Esophagus squamous epithelium (tissue), 5 donors: ENCODE results near the gene GPR52. TPM values are rescaled to one million over a fixed set of nuclear protein-coding genes. Genes with fewer than 3 reads are reported as not detected.
"Not testable (repeated sequence)": the region's sequence is repeated elsewhere in the genome, so short reads cannot be mapped to it uniquely, and the experiment has no call there.

Experiments
- DNase-seq: peaks from one replicate; lab custom pipeline; 2025; lab: John Stamatoyannopoulos, UW
- H3K27ac ChIP-seq, 4 donors: fragments of 200-600 bp; sonication (generic); one replicate each; pipeline ENCODE4 v1.5.1; 2016 to 2019; ENCODE audit warnings: mild to moderate bottlenecking in 1 of 4
- H3K27me3 ChIP-seq, 4 donors: fragments of 200-600 bp; sonication (generic); 1 replicate in 3 of 4; 2 replicates in 1 of 4; pipeline versions ENCODE4 v1.5.1 to v1.6.0; 2017 to 2021; ENCODE audit warnings: antibody characterized with exemption in 1 of 4
- H3K36me3 ChIP-seq, 3 donors: fragments of 200-600 bp; sonication (generic); one replicate each; pipeline ENCODE4 v1.5.1; 2016 to 2019
- H3K4me1 ChIP-seq, 3 donors: fragments of 200-600 bp; sonication (generic); one replicate each; pipeline ENCODE4 v1.5.1; 2017 to 2019
- H3K4me3 ChIP-seq, 4 donors: fragments of 200-600 bp; sonication (generic); 1 replicate in 3 of 4; 2 replicates in 1 of 4; pipeline ENCODE4 v1.5.1; 2016 to 2019; ENCODE audit warnings: mild to moderate bottlenecking in 2 of 4, moderate library complexity in 1 of 4
- H3K9me3 ChIP-seq, 3 donors: fragments of 200-600 bp; sonication (generic); one replicate each; pipeline ENCODE4 v1.5.1; 2016 to 2019
- POLR2A ChIP-seq, 4 donors: fragments of 450-650 bp; IDR thresholded peaks; one replicate each; pipeline ENCODE4 v1.6.1; 2017; ENCODE audit warnings: antibody characterized with exemption in 4 of 4, mild to moderate bottlenecking in 4 of 4, moderate library complexity in 3 of 4
- WGBS, 2 donors: methylation state at CpG; one replicate each; pipeline ENCODE4 v1.1.5; 2018; 5-methylcytosine and 5-hydroxymethylcytosine counted together
- intact Hi-C: fragments of 100-400 bp; cut with DNase I; formaldehyde crosslinking; loops from one replicate; pipeline ENCODE4 v1.15.0; 2022
- total RNA-seq, 4 donors: library from RNA; depleted of rRNA; stranded (reverse); fragments of >200 nt; gene quantifications; one replicate each; pipeline ENCODE4 v1.1.0, GENCODE V29; 2016
- TF ChIP-seq, protein P1 (sequence below), 6 experiments: fragments of 450-650 bp in 4 of 6; fragments of 200-600 bp in 2 of 6; sonication (generic) in 2 of 6; IDR thresholded peaks; one replicate each; pipeline ENCODE4 v1.5.1; 2016 to 2019; ENCODE audit warnings: antibody characterized with exemption in 6 of 6, mild to moderate bottlenecking in 4 of 6, moderate library complexity in 4 of 6
- donor health status: DM: yes; HTN: yes; CAD: no.

The GPR52 gene
- total RNA-seq, 4 donors from 2014 or later, result 3.1 to 6.3 (median 3.5) TPM; not detected in 1

DNA sequence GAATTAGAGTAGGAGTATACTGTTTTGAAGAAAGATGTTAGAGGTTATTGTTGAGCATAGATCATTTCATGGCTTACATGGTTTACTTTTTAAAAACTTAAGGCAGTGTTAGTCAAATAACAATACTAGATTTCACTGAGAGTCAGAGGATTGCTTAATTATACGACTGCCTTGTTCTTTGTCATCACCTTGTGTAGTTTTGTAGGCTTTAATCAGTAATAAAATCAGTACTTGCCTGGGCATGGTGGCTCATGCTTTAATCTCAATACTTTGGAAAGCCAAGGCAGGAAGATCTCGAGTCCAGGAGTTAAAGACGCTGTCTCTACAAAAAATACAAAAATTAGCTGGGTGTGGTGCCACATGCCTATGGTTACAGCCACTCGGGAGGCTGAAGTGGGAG is 41.3 kb upstream of the GPR52 start:
- Histone ChIP-seq H3K27ac (no peak overlapping the region), H3K4me1 (no peaks in the 10 kb centered on the region), H3K4me3 (no peak overlapping the region), H3K27me3 (no peaks in the 10 kb centered on the region), H3K9me3 (no peaks in the 10 kb centered on the region), H3K36me3 (no peaks in the 10 kb centered on the region)
- 28 to 44% methylated on average over 4 of the region's 4 CpGs for WGBS, 2 donors
- no peak for TF ChIP-seq POLR2A (IDR thresholded peaks at IDR 0.05)
- TF ChIP-seq, protein P1, sequence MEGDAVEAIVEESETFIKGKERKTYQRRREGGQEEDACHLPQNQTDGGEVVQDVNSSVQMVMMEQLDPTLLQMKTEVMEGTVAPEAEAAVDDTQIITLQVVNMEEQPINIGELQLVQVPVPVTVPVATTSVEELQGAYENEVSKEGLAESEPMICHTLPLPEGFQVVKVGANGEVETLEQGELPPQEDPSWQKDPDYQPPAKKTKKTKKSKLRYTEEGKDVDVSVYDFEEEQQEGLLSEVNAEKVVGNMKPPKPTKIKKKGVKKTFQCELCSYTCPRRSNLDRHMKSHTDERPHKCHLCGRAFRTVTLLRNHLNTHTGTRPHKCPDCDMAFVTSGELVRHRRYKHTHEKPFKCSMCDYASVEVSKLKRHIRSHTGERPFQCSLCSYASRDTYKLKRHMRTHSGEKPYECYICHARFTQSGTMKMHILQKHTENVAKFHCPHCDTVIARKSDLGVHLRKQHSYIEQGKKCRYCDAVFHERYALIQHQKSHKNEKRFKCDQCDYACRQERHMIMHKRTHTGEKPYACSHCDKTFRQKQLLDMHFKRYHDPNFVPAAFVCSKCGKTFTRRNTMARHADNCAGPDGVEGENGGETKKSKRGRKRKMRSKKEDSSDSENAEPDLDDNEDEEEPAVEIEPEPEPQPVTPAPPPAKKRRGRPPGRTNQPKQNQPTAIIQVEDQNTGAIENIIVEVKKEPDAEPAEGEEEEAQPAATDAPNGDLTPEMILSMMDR (IDR thresholded peaks at IDR 0.05), result no peak
- DNase-seq, result no peak
- intact Hi-C loops, result no loop called here

DNA sequence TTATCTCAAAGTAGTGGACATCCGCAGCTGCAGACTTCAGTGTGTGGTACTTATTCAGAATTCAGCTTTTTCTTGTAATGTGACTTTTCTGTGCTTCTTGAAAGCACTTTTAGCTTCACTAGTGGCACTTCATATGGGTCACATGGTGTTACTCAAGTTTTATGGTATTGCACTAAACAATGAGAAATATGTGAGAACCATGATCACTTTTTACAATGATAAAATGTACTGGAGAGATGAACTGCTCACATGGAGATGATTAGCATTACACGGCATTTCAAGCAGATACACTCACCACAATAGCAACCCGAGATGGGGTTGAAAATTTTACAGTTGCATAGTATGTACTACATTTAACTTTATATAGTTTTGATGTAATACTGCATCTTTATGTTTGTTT is 40.1 kb upstream of the GPR52 start:
- intact Hi-C loops, result no loop called here
- no peak overlapping the region for H3K27ac ChIP-seq
- no peaks in the 10 kb centered on the region for H3K36me3 ChIP-seq
- H3K4me3 ChIP-seq, result no peak overlapping the region
- no peak for DNase-seq
- no peak for TF ChIP-seq POLR2A (IDR thresholded peaks at IDR 0.05)
- TF ChIP-seq, protein P1 (IDR thresholded peaks at IDR 0.05), result no peak
- no peaks in the 10 kb centered on the region for H3K9me3 ChIP-seq
- H3K27me3 ChIP-seq, result no peaks in the 10 kb centered on the region
- 95 to 99% methylated on average over 3 of the region's 3 CpGs for WGBS, 2 donors
- no peaks in the 10 kb centered on the region for H3K4me1 ChIP-seq

DNA sequence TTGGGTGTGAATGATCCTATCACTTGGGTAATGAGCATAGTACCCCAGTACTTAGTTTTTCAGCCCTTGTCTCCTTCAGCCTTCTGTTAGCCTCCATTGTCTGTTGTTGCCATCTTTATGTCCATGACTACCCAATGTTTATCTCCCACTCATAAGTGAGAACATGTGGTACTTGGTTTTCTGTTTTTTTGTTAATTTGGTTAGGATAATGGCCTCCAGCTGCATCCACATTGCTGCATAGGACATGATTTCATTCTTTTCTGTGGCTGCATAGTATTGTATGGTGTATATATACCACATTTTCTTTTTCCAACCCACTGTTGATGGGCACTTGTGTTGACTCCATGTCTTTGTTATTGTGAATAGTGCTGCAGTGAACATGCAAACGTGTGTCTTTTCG is 39.6 kb upstream of the GPR52 start:
- H3K27ac ChIP-seq, result no peak overlapping the region
- H3K36me3 ChIP-seq, result no peaks in the 10 kb centered on the region
- DNase-seq, result no peak
- H3K4me1 ChIP-seq, result no peaks in the 10 kb centered on the region
- intact Hi-C loops, result no loop called here
- TF ChIP-seq POLR2A (IDR thresholded peaks at IDR 0.05), result no peak
- TF ChIP-seq, protein P1 (IDR thresholded peaks at IDR 0.05), result no peak
- H3K4me3 ChIP-seq, result no peak overlapping the region
- WGBS, 2 donors, result 65 to 67% methylated on average over 2 of the region's 2 CpGs
- no peaks in the 10 kb centered on the region for H3K9me3 ChIP-seq
- no peaks in the 10 kb centered on the region for H3K27me3 ChIP-seq

DNA sequence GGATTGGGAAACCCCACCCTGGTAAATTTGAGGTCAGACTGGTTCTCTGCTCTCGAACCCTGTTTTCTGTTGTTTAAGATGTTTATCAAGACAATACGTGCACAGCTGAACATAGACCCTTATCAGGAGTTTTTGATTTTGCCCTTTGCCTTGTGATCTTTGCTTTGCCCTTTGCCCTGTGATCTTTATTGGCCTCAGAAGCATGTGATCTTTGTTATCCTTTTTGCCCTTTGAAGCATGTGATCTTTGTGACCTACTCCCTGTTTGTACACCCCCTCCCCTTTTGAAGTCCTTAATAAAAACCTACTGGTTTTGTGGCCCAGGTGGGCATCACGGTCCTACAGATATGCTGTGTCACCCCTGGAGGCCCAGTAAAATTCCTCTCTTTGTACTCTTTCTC is 38.0 kb upstream of the GPR52 start:
- H3K4me1 ChIP-seq, H3K36me3 ChIP-seq, DNase-seq, H3K27me3 ChIP-seq, H3K27ac ChIP-seq, H3K9me3 ChIP-seq, intact Hi-C loops, H3K4me3 ChIP-seq: not testable (repeated sequence)
- WGBS, 2 donors, result 81 to 86% methylated on average over 3 of the region's 3 CpGs

DNA sequence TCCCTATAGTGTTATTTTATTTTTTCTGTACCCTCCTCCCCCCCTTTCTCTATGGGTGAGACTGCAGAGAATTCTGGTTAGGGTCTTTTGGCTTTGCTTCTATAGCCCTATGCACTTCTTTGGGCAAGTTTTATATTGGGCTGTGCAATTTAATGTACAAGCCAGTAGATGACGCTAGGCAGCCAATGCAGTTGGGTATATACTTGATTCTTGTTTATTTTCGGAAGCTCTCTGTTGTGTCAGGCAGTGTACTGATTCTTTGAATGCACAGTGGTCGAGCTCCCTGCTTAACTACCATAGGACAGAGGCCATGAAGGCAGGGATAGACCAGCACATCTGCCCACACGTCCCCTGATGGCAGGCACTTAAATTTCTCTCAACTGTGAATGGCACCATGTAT is 34.1 kb upstream of the GPR52 start:
- TF ChIP-seq, protein P1 (IDR thresholded peaks at IDR 0.05), result no peak
- TF ChIP-seq POLR2A (IDR thresholded peaks at IDR 0.05), result no peak
- no peak overlapping the region for H3K4me3 ChIP-seq
- 70 to 71% methylated on average over 4 of the region's 4 CpGs for WGBS, 2 donors

DNA sequence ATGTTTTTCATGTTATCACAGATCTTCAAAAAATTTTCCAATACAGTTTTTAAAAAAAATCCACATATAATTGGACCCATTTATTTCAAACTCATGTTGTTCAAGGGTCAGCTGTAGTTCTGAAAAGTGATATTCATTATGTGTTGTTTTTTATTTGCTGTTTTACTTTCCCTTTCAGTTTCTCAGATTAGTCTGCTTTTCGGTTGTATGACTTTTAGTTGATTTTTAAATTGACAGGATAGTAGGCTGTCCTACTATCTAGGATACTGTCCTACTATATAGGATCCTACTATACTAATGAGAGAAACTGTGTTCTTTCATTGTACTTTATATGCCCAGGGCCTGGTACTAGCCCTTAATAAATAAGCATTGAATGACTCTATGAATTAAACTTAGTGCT is 33.6 kb upstream of the GPR52 start:
- no peak for TF ChIP-seq POLR2A (IDR thresholded peaks at IDR 0.05)
- TF ChIP-seq, protein P1 (IDR thresholded peaks at IDR 0.05), result no peak
- Histone ChIP-seq H3K4me3 (no peak overlapping the region), H3K27me3 (no peaks in the 10 kb centered on the region), H3K27ac (no peak overlapping the region), H3K9me3 (no peaks in the 10 kb centered on the region), H3K4me1 (no peaks in the 10 kb centered on the region), H3K36me3 (no peaks in the 10 kb centered on the region)
- intact Hi-C loops, result no loop called here
- no peak for DNase-seq
- WGBS, 2 donors, result 23 to 47% methylated on average over 1 of the region's 1 CpG

More for the DNA sequence above, 34.1 kb upstream of the GPR52 start:
- intact Hi-C loops, result no loop called here
- Histone ChIP-seq H3K36me3 (no peaks in the 10 kb centered on the region), H3K27me3 (no peaks in the 10 kb centered on the region), H3K27ac (no peak overlapping the region), H3K9me3 (no peaks in the 10 kb centered on the region), H3K4me1 (no peaks in the 10 kb centered on the region)
- DNase-seq, result no peak
